Measurements from ENCODE around the gene NKD2. TPM values are rescaled to one million over a fixed set of nuclear protein-coding genes. Genes with fewer than 3 reads are reported as not detected.

NKD2 gene
- total RNA-seq, 1 donor: 2.2 TPM

DNA sequence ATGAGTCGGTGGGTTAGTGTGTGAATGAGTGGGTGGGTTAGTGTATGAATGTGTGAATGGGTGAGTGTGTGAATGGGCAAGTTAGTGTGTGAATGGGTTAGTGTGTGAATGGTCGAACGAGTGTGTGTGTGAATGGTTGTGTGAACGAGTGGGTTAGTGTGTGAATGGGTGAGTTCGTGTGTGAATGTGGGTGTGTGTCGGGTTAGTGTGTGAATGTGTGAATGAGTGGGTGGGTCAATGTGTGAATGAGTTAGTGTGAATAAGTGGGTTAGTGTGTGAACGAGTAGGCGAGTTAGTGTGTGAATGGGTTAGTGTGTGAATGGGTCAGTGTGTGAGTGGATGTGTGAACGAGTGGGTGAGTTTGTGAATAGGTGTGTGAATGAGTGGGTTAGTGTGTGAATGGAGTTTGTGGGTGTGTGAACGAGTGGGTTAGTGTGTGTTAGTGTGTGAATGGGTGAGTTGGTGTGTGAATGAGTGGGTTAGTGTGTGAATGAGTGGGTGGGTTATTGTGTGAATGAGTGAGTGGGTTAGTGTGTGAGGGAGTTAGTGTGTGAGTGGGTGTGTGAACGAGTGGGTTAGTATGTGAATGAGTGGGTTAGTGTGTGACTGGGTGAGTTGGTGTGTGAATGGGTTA, 38.8 kb downstream of the NKD2 start:
- DNase-seq (ENCODE audit: low read depth): no peak
- TF ChIP-seq, protein P1, sequence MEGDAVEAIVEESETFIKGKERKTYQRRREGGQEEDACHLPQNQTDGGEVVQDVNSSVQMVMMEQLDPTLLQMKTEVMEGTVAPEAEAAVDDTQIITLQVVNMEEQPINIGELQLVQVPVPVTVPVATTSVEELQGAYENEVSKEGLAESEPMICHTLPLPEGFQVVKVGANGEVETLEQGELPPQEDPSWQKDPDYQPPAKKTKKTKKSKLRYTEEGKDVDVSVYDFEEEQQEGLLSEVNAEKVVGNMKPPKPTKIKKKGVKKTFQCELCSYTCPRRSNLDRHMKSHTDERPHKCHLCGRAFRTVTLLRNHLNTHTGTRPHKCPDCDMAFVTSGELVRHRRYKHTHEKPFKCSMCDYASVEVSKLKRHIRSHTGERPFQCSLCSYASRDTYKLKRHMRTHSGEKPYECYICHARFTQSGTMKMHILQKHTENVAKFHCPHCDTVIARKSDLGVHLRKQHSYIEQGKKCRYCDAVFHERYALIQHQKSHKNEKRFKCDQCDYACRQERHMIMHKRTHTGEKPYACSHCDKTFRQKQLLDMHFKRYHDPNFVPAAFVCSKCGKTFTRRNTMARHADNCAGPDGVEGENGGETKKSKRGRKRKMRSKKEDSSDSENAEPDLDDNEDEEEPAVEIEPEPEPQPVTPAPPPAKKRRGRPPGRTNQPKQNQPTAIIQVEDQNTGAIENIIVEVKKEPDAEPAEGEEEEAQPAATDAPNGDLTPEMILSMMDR (IDR thresholded peaks at IDR 0.05; ENCODE audit: insufficient read depth, low read depth, low read length): no peak
- no peak overlapping the region for H3K4me3 ChIP-seq (ENCODE audit: low read depth, low read length)

DNA sequence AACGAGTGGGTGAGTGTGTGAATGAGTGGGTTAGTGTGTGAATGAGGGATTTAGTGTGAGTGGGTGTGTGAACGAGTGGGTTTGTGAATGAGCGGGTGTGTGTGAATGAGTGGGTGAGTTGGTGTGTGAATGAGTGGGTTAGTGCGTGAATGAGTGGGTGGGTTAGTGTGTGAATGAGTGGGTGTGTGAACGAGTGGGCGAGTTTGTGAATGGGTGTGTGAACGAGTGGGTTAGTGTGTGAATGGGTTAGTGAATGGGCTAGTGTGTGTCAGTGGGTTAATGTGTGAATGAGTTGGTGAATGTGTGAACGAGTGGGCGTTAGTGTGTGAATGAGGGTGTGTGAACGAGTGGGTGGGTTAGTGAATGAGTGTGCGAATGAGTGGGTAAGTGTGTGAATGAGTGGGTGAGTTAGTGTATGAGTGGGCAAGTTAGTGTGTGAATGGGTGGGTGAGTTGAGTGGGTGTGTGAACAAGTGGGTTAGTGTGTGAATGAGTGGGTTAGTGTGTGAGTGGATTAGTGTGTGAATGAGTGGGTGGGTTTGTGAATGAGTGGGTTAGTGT, 39.6 kb downstream of the NKD2 start:
- TF ChIP-seq, protein P1 (IDR thresholded peaks at IDR 0.05; ENCODE audit: insufficient read depth, low read depth, low read length): no peak
- DNase-seq (ENCODE audit: low read depth): no peak
- no peak overlapping the region for H3K4me3 ChIP-seq (ENCODE audit: low read depth, low read length)

DNA sequence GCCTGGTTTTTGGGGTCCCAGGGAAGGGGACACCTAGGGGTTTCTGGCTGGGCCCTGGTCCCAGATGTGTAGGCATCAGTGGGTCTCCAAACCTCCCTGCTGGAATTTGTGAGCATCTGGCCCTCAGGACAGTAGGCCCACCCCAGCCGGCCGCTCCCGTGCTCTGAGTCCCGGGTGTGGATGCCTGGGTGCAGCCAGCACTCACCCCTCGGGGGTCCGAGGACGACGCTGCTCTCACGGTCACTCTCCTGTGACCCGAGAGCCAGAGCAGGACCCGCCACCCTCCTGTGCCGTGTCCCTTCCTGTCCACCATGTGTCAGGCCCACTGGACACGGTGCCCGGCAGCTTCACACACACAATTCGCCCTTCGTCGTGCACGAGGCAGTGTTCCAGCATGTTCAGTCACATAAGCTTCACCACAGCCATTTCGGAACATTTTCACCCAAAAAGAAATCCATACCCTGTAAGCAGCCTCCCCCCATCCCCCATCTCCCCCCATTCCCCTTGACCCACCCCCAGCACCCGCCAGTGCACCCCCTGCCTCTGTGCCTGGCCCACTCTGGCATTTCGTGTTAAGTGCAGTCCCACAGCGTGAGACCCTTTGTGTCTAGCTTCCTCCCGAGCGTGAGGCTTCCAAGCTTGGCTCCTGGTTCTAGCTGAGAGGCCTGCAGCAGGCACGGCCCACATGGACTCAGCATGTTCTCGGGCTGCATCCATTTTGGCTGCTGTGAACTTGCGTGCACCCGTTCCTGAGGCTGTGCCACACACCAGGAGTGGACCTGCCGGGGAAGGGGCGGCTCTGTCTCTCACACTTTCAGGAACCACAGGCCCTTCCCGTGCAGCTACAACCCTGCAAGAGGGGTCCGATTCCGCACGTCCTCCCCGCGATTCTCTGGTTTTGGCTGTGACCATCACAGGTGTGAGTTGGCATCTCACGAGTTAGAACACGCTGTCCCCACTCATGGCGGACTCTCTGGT, 40.5 kb downstream of the NKD2 start:
- no peak for DNase-seq (ENCODE audit: low read depth)
- TF ChIP-seq, protein P1 (IDR thresholded peaks at IDR 0.05; ENCODE audit: insufficient read depth, low read depth, low read length): no peak
- H3K4me3 ChIP-seq (ENCODE audit: low read depth, low read length): no peak overlapping the region

DNA sequence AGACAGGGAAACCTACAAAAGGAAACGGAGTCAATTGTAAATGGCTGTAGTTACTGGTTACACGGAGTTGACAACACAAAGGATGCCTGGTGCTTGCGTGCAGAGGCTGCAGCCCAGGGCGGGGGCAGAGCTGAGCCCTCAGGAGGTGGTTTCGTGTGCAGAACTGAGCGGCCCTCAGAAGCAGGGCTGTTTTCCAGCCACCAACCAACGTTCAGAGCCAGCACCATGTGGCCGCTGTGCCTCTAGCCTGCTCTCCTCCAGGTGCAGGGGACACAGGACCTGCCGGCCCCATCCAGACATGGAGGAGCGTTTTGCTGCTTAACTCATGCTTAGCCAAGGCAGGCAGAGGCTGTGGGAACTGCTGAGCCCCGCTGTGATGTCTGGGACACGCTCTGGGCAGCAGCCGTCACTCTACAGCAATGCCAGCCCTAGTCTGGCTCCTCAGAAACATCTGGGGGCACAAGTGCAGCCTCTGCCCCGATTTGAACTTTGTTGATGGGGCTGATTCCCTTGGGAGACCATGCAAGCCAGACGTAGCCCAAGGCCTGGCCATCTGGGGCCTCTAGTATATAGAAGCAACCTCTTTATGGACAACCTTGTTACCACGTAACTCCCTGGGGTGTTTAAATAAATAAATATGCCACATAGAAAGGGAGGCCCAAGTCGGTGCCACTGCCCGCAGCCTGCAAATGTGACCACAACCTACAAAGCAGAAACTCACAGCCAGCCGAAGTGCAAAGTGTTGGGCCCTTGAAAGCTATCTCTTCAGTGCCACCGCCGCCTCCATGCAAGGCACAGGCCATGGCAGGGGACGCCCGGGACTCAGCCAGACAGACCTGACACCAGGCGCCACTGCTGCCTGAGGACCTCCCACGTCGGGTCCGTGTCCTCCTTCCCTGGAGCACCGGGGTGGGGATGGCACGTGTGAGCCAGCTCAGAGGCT, 42.1 kb downstream of the NKD2 start:
- no peak overlapping the region for H3K4me3 ChIP-seq (ENCODE audit: low read depth, low read length)
- TF ChIP-seq, protein P1 (IDR thresholded peaks at IDR 0.05; ENCODE audit: insufficient read depth, low read depth, low read length): no peak
- DNase-seq (ENCODE audit: low read depth): no peak

DNA sequence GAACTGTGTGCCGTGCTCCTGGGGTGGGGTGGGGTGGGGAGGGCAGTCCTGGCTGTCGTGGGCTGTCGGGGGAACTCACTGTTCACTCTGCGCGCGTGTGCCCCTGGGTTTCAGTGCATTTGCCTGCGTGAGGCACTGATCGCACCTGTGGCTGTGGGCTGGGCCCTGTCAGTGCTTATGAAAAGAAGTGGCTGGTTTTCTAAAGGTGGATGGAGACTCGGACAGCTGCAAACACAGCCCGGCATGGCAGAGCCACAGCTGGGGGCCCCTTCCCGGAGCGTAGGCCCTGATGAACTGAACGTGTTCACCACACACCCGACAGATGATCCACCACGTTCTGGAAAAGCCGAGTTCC, 42.7 kb downstream of the NKD2 start:
- no peak for DNase-seq (ENCODE audit: low read depth)
- H3K4me3 ChIP-seq (ENCODE audit: low read depth, low read length): no peak overlapping the region
- TF ChIP-seq, protein P1 (IDR thresholded peaks at IDR 0.05; ENCODE audit: insufficient read depth, low read depth, low read length): no peak

DNA sequence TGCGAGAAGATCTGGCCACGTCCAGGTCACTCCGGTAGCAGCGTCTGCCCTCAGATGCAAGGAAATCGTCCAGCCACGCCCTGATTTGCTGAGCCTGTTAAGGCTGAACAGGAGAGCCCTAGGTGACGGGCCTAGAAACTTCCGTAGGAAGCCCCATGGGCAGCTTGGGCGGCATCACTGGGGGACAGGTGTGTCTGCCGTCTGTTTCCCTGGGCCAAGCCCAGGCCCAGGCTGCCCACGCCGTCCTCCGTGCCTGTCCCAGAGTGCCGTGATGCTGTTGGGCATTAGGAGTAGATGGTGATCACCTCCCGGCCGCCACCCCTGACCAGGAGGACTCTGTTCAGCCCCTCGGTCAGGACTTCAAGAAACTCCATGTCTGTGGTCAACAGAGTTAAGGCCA, 43.5 kb downstream of the NKD2 start:
- TF ChIP-seq, protein P1 (IDR thresholded peaks at IDR 0.05; ENCODE audit: insufficient read depth, low read depth, low read length): no peak
- no peak overlapping the region for H3K4me3 ChIP-seq (ENCODE audit: low read depth, low read length)
- no peak for DNase-seq (ENCODE audit: low read depth)

All from fibroblast of villous mesenchyme (primary cell).